Endothelial cell of umbilical vein (primary cell): ENCODE results near the gene CLEC16A. TPM values are rescaled to one million over a fixed set of nuclear protein-coding genes. Genes with fewer than 3 reads are reported as not detected.

ENCODE experiments used
- BruUV-seq: library from RNA; stranded (reverse); fragments of 400-500 nt; replicated peaks from 2 replicates; lab custom pipeline; 2021; lab: Mats Ljungman, UMichigan
- CTCF ChIA-PET: fragments of 300-600, 350-600 bp; sonication (Branson Sonifier 250); formaldehyde crosslinking; loops from one replicate; lab custom pipeline; 2021; ENCODE audit warnings: antibody characterized with exemption, inconsistent platforms; lab: Charles Lee
- POLR2A ChIA-PET: fragments of 300-600, 350-600 bp; sonication (Branson Sonifier 250); formaldehyde crosslinking; loops from one replicate; lab custom pipeline; 2021; ENCODE audit warnings: antibody characterized with exemption, inconsistent platforms; lab: Charles Lee
- DNase-seq: peaks from one replicate; pipeline ENCODE4 v3.0.0-alpha.2; 2011; ENCODE audit warnings: low read depth, low spot score
- FAIRE-seq: peaks from 2 replicates; lab custom pipeline; 2011; peaks lifted over from hg19 to GRCh38; lab: Jason Lieb, UNC
- H2AFZ ChIP-seq: 2 replicates; pipeline ENCODE4 v1.6.0; 2012; ENCODE audit warnings: low read depth, low read length, control low read depth, inconsistent platforms
- H3K27ac ChIP-seq: 2 replicates; pipeline ENCODE4 v1.5.1; 2011; ENCODE audit warnings: low read depth, mild to moderate bottlenecking, control low read depth, low read length, moderate library complexity; ENCODE audit not compliant: insufficient read depth
- H3K27me3 ChIP-seq, 2 experiments: 2 replicates each; pipeline versions ENCODE4 v1.6.0 to v1.6.1; 2011; ENCODE audit warnings: low read length in 2 of 2, mixed read lengths in 1 of 2; ENCODE audit not compliant: control insufficient read depth in 2 of 2, insufficient read depth in 2 of 2
- H3K36me3 ChIP-seq, 2 experiments: 2 replicates in 1 of 2; 3 replicates in 1 of 2; pipeline ENCODE4 v1.5.1; 2011; ENCODE audit warnings: low read length in 2 of 2, mild to moderate bottlenecking in 1 of 2, moderate library complexity in 1 of 2; ENCODE audit not compliant: control insufficient read depth in 2 of 2, insufficient read depth in 2 of 2; ENCODE audit errors: extremely low read depth in 1 of 2
- H3K4me1 ChIP-seq: 3 replicates; pipeline ENCODE4 v1.5.1; 2011; ENCODE audit warnings: mild to moderate bottlenecking, low read length; ENCODE audit not compliant: control insufficient read depth, insufficient read depth; ENCODE audit errors: extremely low read depth
- H3K4me2 ChIP-seq: 2 replicates; pipeline ENCODE4 v1.6.1; 2011; ENCODE audit warnings: low read length, control low read depth, mixed read lengths; ENCODE audit not compliant: insufficient read depth
- H3K4me3 ChIP-seq, 3 experiments: fragments of 200-600 bp in 1 of 3; sonication (generic), shearing (Covaris generic) in 1 of 3; replicated peaks in 1 of 3; 2 replicates each; pipeline ENCODE4 v1.5.1; 2011 to 2016; ENCODE audit warnings: control low read depth in 3 of 3, low read length in 3 of 3, mild to moderate bottlenecking in 2 of 3, inconsistent platforms in 1 of 3, low read depth in 1 of 3, moderate library complexity in 1 of 3; ENCODE audit not compliant: insufficient read depth in 1 of 3
- H3K79me2 ChIP-seq: 2 replicates; pipeline ENCODE4 v1.6.0; 2012; ENCODE audit warnings: low read length, inconsistent platforms; ENCODE audit not compliant: control insufficient read depth, insufficient read depth
- H3K9ac ChIP-seq: replicated peaks from 2 replicates; pipeline ENCODE3; 2011; ENCODE audit warnings: low read length, control low read depth; ENCODE audit not compliant: insufficient read depth; ENCODE audit errors: extremely low read depth
- H3K9me1 ChIP-seq: replicated peaks from 3 replicates; pipeline ENCODE4 v1.6.0; 2011; ENCODE audit warnings: mild to moderate bottlenecking, low read length; ENCODE audit not compliant: control insufficient read depth, insufficient read depth; ENCODE audit errors: extremely low read depth
- H3K9me3 ChIP-seq: replicated peaks from 2 replicates; pipeline ENCODE4 v1.5.1; 2012; ENCODE audit warnings: low read length, inconsistent platforms; ENCODE audit not compliant: control insufficient read depth, insufficient read depth
- H4K20me1 ChIP-seq: replicated peaks from 2 replicates; pipeline ENCODE3; 2011; ENCODE audit warnings: mild to moderate bottlenecking, low read length; ENCODE audit not compliant: control insufficient read depth, insufficient read depth; ENCODE audit errors: extremely low read depth
- EZH2 ChIP-seq: IDR thresholded peaks from 2 replicates; pipeline ENCODE4 v1.6.1; 2012; ENCODE audit warnings: borderline replicate concordance, low read depth, mild to moderate bottlenecking, moderate library complexity, low read length, inconsistent platforms; ENCODE audit not compliant: severe bottlenecking
- FOS ChIP-seq: IDR thresholded peaks from 2 replicates; pipeline ENCODE4 v1.6.1; 2011; ENCODE audit warnings: mild to moderate bottlenecking, low read length, moderate library complexity, borderline replicate concordance; ENCODE audit not compliant: insufficient read depth
- GATA2 ChIP-seq: IDR thresholded peaks from 2 replicates; pipeline ENCODE4 v1.7.0; 2011; ENCODE audit warnings: low read depth, mild to moderate bottlenecking, moderate library complexity, mixed read lengths, low read length; ENCODE audit not compliant: insufficient read length, insufficient read depth
- JUN ChIP-seq: IDR thresholded peaks from 2 replicates; pipeline ENCODE4 v1.6.1; 2011; ENCODE audit warnings: borderline replicate concordance, low read depth; ENCODE audit not compliant: insufficient read length, insufficient read depth
- MYC ChIP-seq: IDR thresholded peaks from one replicate; pipeline ENCODE4 v1.6.1; 2011; ENCODE audit warnings: mild to moderate bottlenecking, low read depth, low read length
- POLR2A ChIP-seq: IDR thresholded peaks from 2 replicates; pipeline ENCODE4 v1.6.1; 2012; ENCODE audit warnings: low read depth, mild to moderate bottlenecking, control low read depth, low read length
- POLR2AphosphoS5 ChIP-seq: IDR thresholded peaks from 2 replicates; pipeline ENCODE4 v1.6.1; 2012; ENCODE audit warnings: low read depth, mild to moderate bottlenecking, control low read depth, low read length, moderate library complexity; ENCODE audit not compliant: insufficient read depth
- dilution Hi-C: fragments of 300-500 bp; cut with MboI; formaldehyde crosslinking; loops from one replicate; pipeline ENCODE4 v1.15.0; 2019; ENCODE audit warnings: low sequenced_read_pairs; ENCODE audit not compliant: extremely low pct_ligation_motif_present
- intact Hi-C: fragments of 100-400 bp; cut with micrococcal nuclease; formaldehyde crosslinking; loops from one replicate; pipeline ENCODE4 v1.10.0; 2022
- polyA plus RNA-seq, 4 experiments: library from polyadenylated mRNA; depleted of rRNA in 3 of 4; stranded (reverse) in 3 of 4; unstranded in 1 of 4; fragments of >200 nt; gene quantifications; 2 replicates each; pipeline versions ENCODE4 v1.2.1 to v1.2.3, GENCODE V29; 2011 to 2012; ENCODE audit warnings: missing spikeins in 1 of 4
- total RNA-seq: library from RNA; stranded (reverse); gene quantifications from 2 replicates; pipeline ENCODE4 v1.2.3, GENCODE V29; 2021
- TF ChIP-seq, protein P1 (sequence below), 2 donors: IDR thresholded peaks; 1 replicate in 1 of 2; 2 replicates in 1 of 2; pipeline ENCODE4 v1.5.1; 2011; ENCODE audit warnings: low read length in 2 of 2, mild to moderate bottlenecking in 2 of 2, moderate library complexity in 2 of 2, control low read depth in 1 of 2, inconsistent platforms in 1 of 2, low read depth in 1 of 2; ENCODE audit not compliant: insufficient read depth in 1 of 2; ENCODE audit errors: extremely low read depth in 1 of 2
- TF ChIP-seq, protein P2 (sequence below): IDR thresholded peaks from 2 replicates; pipeline ENCODE4 v1.6.1; 2011; ENCODE audit not compliant: insufficient read depth, insufficient read length

Gene CLEC16A
- total and polyA plus RNA-seq, 2 donors (not counting 3 experiments of a cell fraction or from before 2014, with no cell fraction given) = 11.4 to 23.3 TPM

GRCh38 chr16:10999300-10999699, 54.9 kb downstream of the CLEC16A start:
- Histone ChIP-seq H3K9ac (no peak overlapping the region), H3K4me2 (no peak overlapping the region), H3K27ac (no peak overlapping the region), H3K9me1 (no peaks in the 10 kb centered on the region), H2AFZ (no peak overlapping the region), H3K79me2 (no peaks in the 10 kb centered on the region), H3K27me3 (no peaks in the 10 kb centered on the region), H3K9me3 (no peaks in the 10 kb centered on the region), H3K4me1 (no peaks in the 10 kb centered on the region), H4K20me1 (no peaks in the 10 kb centered on the region), H3K36me3 (peaks cover under 1 to 8% of the 10 kb centered on the region in 2 experiments), H3K4me3 (no peak overlapping the region)
- intact Hi-C loops = no loop called here
- dilution Hi-C loops = no loop called here
- ChIA-PET POLR2A (no interaction called here), CTCF (interaction anchor here (0.7 to 1.3 kb wide), 2 partner anchors 10 to 397 kb away, joined by 3 read pairs; no protein-coding TSS in a partner anchor)
- TF ChIP-seq EZH2 = no peak
- TF ChIP-seq GATA2 = no peak
- no peak for TF ChIP-seq POLR2AphosphoS5
- TF ChIP-seq, protein P1, sequence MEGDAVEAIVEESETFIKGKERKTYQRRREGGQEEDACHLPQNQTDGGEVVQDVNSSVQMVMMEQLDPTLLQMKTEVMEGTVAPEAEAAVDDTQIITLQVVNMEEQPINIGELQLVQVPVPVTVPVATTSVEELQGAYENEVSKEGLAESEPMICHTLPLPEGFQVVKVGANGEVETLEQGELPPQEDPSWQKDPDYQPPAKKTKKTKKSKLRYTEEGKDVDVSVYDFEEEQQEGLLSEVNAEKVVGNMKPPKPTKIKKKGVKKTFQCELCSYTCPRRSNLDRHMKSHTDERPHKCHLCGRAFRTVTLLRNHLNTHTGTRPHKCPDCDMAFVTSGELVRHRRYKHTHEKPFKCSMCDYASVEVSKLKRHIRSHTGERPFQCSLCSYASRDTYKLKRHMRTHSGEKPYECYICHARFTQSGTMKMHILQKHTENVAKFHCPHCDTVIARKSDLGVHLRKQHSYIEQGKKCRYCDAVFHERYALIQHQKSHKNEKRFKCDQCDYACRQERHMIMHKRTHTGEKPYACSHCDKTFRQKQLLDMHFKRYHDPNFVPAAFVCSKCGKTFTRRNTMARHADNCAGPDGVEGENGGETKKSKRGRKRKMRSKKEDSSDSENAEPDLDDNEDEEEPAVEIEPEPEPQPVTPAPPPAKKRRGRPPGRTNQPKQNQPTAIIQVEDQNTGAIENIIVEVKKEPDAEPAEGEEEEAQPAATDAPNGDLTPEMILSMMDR (IDR thresholded peaks at IDR 0.05; ENCODE audit: extremely low read depth in 1 of 2, insufficient read depth in 1 of 2, low read depth in 1 of 2, low read length in 2 of 2) = no peak
- TF ChIP-seq FOS = no peak
- TF ChIP-seq MYC = no peak
- no peak for TF ChIP-seq POLR2A
- no peak for TF ChIP-seq JUN
- TF ChIP-seq, protein P2, sequence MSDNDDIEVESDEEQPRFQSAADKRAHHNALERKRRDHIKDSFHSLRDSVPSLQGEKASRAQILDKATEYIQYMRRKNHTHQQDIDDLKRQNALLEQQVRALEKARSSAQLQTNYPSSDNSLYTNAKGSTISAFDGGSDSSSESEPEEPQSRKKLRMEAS = no peak
- FAIRE-seq (no peak), DNase-seq (no peak)
- BruUV-seq = no TSS peak
